GM12891 (cell line): ENCODE results near the gene LUZP1.
A peak's percentile ranks its signal among the peaks of the same experiment; 100 is the strongest.

ENCODE experiments used
- DNase-seq: peaks from one replicate; pipeline ENCODE4 v3.0.0; 2011; ENCODE audit warnings: low spot score; ENCODE audit not compliant: insufficient read length
- FAIRE-seq: peaks from 2 replicates; lab custom pipeline; 2011; peaks lifted over from hg19 to GRCh38; lab: Jason Lieb, UNC
- PAX5 ChIP-seq: IDR thresholded peaks from 2 replicates; pipeline ENCODE4 v1.6.1; 2011; ENCODE audit warnings: low read length, moderate library complexity, mild to moderate bottlenecking; ENCODE audit not compliant: insufficient read depth, severe bottlenecking
- POLR2A ChIP-seq: IDR thresholded peaks from 2 replicates; pipeline ENCODE4 v1.6.1; 2011; ENCODE audit warnings: low read depth, low read length, control low read depth
- POLR2AphosphoS5 ChIP-seq: IDR thresholded peaks from 2 replicates; pipeline ENCODE4 v1.6.1; 2011; ENCODE audit warnings: low read depth, low read length, control low read depth
- POU2F2 ChIP-seq: IDR thresholded peaks from 2 replicates; pipeline ENCODE4 v1.6.1; 2011; ENCODE audit warnings: low read depth, mild to moderate bottlenecking, control low read depth, low read length, moderate library complexity
- SPI1 ChIP-seq: IDR thresholded peaks from 2 replicates; pipeline ENCODE4 v1.6.1; 2011; ENCODE audit warnings: low read depth, low read length, control low read depth
- TAF1 ChIP-seq: IDR thresholded peaks from 2 replicates; pipeline ENCODE4 v1.6.1; 2011; ENCODE audit warnings: low read depth, low read length, control low read depth

The LUZP1 gene

DNA sequence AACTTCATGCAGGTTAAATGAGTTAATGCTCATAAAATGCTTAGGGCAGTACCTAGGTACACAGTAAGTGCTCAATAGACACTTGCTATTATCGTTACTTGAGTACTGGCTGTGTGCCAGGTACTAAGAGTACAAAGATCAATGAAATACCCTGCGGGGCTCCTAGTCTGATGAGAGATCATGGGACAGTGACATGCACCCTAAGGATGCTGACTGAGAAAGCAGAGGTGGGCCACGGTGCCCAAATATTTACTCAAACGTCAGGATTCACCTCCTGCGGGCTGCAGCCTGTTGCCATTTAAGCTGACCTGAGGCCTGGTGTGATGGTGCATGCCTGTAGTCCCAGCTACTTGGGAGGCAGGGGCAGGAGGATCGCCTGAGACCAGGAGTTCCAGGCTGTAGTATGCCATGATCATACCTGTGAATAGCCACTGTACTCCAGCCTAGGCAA, 19.8 kb upstream of the LUZP1 start:
- no peak for DNase-seq
- no peak for FAIRE-seq
- TF ChIP-seq TAF1 (no peak), SPI1 (no peak), POLR2A (no peak), POU2F2 (no peak), POLR2AphosphoS5 (no peak), PAX5 (no peak)

DNA sequence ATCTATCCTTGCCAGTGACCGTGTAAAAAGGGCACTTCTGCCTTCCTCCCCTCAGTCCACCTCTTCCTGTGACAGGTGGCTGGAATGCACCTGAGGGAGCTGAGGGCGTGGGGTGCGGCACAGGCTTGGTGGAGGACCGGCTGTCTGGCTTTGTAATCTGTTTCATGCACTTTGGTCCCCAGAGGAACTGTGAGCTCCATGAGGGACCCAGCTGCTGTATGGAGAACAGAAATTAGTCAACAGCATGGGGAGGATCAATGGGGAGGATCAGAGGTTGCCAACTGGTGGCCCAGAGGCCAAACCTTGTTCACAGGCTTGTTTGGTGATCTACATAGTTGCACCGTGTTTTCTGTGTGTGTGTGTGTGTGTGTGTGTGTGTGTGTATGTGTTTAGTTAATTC, 19.0 kb upstream of the LUZP1 start:
- DNase-seq (no peak), FAIRE-seq (no peak)
- TF ChIP-seq SPI1 = no peak

DNA sequence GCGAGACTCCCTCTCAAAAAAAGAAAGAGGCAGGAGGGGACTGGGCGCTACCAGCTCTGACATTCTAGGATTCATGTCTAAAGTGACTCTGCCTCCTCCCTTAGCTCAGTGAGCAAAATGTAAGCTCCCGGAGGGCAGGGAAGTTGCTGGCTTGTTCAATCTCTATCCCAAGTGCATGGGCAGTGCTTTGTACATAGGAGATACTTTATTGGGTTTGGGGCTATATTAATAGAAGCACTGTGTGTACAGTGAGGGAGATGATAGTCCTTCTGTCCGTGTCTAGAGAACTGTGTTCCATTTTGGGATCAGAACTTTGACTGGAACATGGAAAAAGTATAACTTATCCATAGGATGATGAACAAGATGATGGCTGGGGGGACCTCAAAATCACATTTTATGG, 16.7 kb upstream of the LUZP1 start:
- DNase-seq = no peak
- no peak for FAIRE-seq
- no peak for TF ChIP-seq POLR2A
- no peak for TF ChIP-seq SPI1
- no peak for TF ChIP-seq POLR2AphosphoS5
- TF ChIP-seq TAF1 = no peak
- no peak for TF ChIP-seq POU2F2
- no peak for TF ChIP-seq PAX5

DNA sequence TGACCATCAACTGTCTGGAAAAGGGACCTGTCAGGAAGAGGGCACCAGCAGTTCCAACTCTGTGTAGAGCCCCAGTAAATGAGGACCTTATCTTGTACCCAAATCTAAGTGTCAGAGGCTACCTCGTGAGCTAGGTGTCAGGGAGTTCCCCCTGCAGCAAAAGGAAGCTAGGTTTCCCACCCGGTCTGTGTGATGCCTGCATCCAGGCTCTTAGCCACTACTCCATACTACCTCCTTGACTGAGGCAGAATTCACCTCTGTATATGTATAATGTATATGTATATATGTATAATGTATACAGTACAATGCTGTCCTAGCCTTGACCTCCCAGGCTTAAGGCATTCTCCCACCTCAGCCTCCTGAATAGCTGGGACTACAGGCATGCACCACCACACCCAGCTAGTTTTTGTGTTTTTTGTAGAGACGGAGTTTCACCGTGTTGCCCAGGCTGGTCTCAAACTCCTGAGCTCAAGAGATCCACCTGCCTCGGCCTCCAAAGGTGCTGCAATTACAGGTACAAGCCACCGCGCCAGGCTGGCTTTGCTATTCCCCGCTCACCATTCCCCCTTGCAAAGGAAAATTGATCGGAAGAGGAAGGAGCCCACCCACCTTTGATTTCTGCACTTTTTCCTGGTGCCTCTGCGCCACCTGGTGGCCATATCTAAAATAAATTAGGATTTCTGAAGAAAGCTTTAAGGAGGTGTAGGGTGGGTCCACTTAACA, 15.7 kb upstream of the LUZP1 start:
- no peak for TF ChIP-seq PAX5
- no peak for TF ChIP-seq TAF1
- TF ChIP-seq SPI1 = no peak
- TF ChIP-seq POU2F2 = no peak
- no peak for TF ChIP-seq POLR2AphosphoS5
- TF ChIP-seq POLR2A = no peak
- FAIRE-seq = no peak
- DNase-seq = no peak

DNA sequence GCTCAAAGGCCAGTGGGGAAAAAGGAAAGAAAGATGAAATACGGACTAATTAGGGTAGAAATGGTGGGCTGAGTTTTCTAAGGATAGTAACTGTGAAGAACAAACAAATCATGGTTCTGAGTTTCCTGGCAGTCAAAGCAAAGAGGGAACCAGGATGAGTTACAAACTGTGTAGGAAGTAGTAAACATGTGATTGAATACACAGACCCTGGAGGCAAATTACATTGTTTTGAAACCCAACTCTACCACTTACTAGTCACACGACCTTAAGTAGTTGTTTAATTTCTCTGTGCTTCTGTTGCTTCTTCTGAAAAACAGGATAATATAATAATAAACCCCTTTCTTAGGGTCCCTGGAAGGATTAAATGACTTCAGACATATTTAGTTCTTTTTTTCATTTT, 11.2 kb upstream of the LUZP1 start:
- FAIRE-seq (no peak), DNase-seq (no peak)
- TF ChIP-seq PAX5 = no peak
- no peak for TF ChIP-seq POLR2A
- TF ChIP-seq POLR2AphosphoS5 = no peak
- no peak for TF ChIP-seq TAF1
- TF ChIP-seq POU2F2 = no peak
- TF ChIP-seq SPI1 = no peak

DNA sequence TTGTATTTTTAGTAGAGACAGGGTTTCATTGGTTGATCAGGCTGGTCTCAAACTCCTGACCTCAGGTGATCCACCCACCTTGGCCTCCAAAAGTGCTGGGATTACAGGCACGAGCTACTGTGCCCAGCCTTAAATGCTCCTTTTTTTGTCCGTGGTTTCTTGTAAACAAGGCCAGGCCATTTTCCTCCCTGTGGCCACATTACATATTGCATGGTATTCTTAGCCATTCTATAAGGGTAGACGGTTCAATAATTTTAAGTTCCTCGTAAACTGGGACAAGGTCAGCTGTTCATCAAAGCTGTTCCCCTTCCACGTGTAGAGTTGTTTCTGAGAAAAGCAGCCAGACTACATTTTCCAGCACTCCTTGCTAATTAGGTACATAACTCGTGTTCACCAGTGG, 10.3 kb upstream of the LUZP1 start:
- FAIRE-seq (no peak), DNase-seq (no peak)
- TF ChIP-seq POU2F2 (no peak), POLR2AphosphoS5 (no peak), PAX5 (no peak), TAF1 (no peak), POLR2A (no peak), SPI1 (no peak)

DNA sequence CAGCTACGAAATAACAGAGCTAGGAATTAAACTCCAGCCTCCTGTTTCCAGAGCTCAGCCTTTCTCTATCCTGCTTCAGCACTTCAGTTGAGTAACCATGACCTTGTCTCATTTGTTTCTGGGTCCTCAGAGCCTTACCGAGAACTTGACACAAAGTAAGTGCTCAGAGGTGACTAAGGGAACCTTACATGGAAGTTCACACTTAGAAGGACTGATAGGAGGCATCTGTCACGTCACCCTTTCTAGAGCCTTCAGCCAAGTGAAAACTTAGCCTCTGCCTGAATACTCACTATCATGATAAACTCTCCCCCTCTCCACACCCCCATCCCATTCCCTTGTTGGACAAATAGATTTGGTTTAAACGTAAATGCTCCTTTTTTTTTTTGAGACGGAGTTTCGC, 9.8 kb upstream of the LUZP1 start:
- DNase-seq (no peak), FAIRE-seq (peak; percentile 13)
- no peak for TF ChIP-seq POU2F2
- TF ChIP-seq TAF1 = no peak
- no peak for TF ChIP-seq SPI1
- TF ChIP-seq POLR2AphosphoS5 = no peak
- TF ChIP-seq POLR2A = no peak
- TF ChIP-seq PAX5 = no peak

DNA sequence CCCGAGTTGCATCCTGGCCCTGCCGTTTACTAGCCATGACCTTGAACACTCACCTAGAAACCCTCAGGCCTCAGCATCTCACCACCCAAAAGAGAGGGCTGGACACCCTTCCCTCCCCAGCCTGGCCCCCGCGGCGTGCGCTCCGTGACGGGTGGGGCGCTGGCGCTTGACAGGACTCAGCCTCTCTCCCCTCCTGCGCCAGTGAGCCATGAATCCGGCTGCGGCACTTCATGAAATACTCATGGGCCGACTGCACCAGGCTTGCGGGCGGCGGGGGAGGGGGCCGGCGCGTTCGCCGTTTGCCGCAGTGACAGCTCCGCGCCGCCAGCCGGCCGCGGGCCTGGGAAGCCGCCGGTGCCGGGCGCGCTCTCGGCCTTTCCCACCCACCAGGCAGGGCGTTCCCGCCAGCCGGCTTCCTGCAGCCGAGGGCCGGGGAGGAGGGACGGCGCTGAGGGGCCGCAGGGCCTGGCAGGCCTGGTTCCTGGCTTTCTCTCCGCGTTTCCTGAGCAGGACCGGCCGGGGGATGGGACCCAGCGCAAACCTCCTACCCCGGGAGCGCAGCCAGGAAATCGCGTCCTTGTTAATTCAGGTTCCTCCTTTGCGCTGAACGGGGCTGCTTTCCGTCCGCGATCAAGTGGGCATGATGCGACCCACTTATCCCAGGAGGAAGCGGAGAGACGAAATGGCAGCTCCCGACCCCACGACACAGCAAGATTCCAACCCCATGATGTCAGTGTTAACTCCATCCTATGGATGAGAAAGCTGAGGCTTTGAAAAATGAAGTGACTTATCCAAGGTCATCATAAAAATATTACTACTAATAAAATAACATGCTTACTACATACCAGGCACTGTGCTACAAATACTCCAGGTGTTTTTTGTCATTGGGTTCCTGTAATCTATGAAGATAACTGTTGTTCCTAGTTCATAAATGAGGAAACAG, 9.1 kb upstream of the LUZP1 start:
- FAIRE-seq = peak; percentile 59
- TF ChIP-seq POLR2AphosphoS5 = no peak
- no peak for TF ChIP-seq POU2F2
- TF ChIP-seq SPI1 = no peak
- 0 out of 2 replicates have a peak, but pooled peaks have one; percentile 23 for TF ChIP-seq TAF1
- TF ChIP-seq POLR2A = no peak
- peak; percentile 96 for TF ChIP-seq PAX5
- peak; percentile 87 for DNase-seq

DNA sequence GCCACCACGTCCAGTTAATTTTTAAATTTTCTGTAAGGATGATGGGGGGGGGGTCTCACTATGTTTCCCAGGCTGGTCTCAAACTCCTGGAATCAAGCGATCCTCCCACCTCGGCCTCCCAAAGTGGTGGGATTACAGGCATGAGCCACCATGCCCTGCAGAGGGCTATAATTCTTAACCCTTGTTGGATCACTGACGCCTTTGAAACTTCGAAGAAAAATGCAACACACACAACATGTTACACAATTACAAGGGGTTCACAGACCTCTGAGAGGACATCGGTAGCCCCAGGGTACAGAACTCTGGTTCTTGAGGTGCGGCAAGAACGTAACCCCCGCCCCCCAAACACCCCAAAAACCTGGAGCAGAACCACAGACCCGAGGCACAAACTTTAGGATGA, 8.4 kb upstream of the LUZP1 start:
- FAIRE-seq (peak; percentile 28), DNase-seq (no peak)
- TF ChIP-seq POLR2A = no peak
- TF ChIP-seq POLR2AphosphoS5 = no peak
- no peak for TF ChIP-seq SPI1
- no peak for TF ChIP-seq PAX5
- TF ChIP-seq TAF1 = no peak
- TF ChIP-seq POU2F2 = no peak
